HepG2 (cell line): ENCODE data around the gene ARAP1. TPM values are rescaled to one million over a fixed set of nuclear protein-coding genes. Genes with fewer than 3 reads are reported as not detected.

Source experiments
- AGO2 ChIP-seq: fragments of 200-400 bp; formaldehyde crosslinking; optimal IDR thresholded peaks from 2 replicates; pipeline ENCODE3; 2017; ENCODE audit warnings: mild to moderate bottlenecking, low read depth, low read length, moderate library complexity
- BORCS8-MEF2B ChIP-seq: sonication (generic); formaldehyde crosslinking; IDR thresholded peaks from 2 replicates; pipeline ENCODE4 v1.8.0; 2022; ENCODE audit warnings: mild to moderate bottlenecking, missing genetic modification reagents
- CEBPB ChIP-seq: IDR thresholded peaks from 2 replicates; pipeline ENCODE4 v1.6.1; 2011; ENCODE audit warnings: low read depth, low read length, improper control_type of control experiment, borderline replicate concordance
- ETV6 ChIP-seq: sonication (generic); formaldehyde crosslinking; conservative IDR thresholded peaks from 2 replicates; pipeline ENCODE4 v1.4.0; 2020; ENCODE audit warnings: missing genetic modification reagents
- HIVEP1 ChIP-seq: sonication (generic); formaldehyde crosslinking; IDR thresholded peaks from 2 replicates; pipeline ENCODE4 v1.4.0; 2020; ENCODE audit warnings: mild to moderate bottlenecking, missing genetic modification reagents
- HOXD1 ChIP-seq: sonication (generic); formaldehyde crosslinking; IDR thresholded peaks from 2 replicates; pipeline ENCODE4 v1.5.0; 2020; ENCODE audit warnings: missing genetic modification reagents
- JUN ChIP-seq: sonication (generic); formaldehyde crosslinking; IDR thresholded peaks from 2 replicates; pipeline ENCODE4 v1.4.0; 2020; ENCODE audit warnings: mild to moderate bottlenecking, missing genetic modification reagents
- MIER2 ChIP-seq: IDR thresholded peaks from 2 replicates; pipeline ENCODE4 v1.6.1; 2016; ENCODE audit warnings: missing biosample characterization, missing genetic modification reagents
- NFKB2 ChIP-seq: sonication (generic); formaldehyde crosslinking; IDR thresholded peaks from 2 replicates; pipeline ENCODE4 v1.4.0; 2020; ENCODE audit warnings: missing genetic modification reagents, borderline replicate concordance
- NKX3-1 ChIP-seq: sonication (generic); formaldehyde crosslinking; IDR thresholded peaks from 2 replicates; pipeline ENCODE4 v1.5.0; 2020; ENCODE audit warnings: missing genetic modification reagents
- NR2F2 ChIP-seq: IDR thresholded peaks from 2 replicates; pipeline ENCODE4 v1.6.1; 2012; ENCODE audit warnings: low read depth, inconsistent platforms, borderline replicate concordance
- SAP130 ChIP-seq: IDR thresholded peaks from 2 replicates; pipeline ENCODE4 v1.6.1; 2016; ENCODE audit warnings: low read depth
- SOX6 ChIP-seq, 2 experiments: fragments of 450-650 bp in 1 of 2; sonication (generic) in 1 of 2; formaldehyde crosslinking in 1 of 2; IDR thresholded peaks; 2 replicates each; pipeline versions ENCODE4 v1.4.0 to v1.6.1; 2017 to 2020; ENCODE audit warnings: antibody characterized with exemption in 1 of 2, mild to moderate bottlenecking in 1 of 2, missing genetic modification reagents in 1 of 2
- SPEN ChIP-seq: sonication (generic); formaldehyde crosslinking; IDR thresholded peaks from 2 replicates; pipeline ENCODE4 v1.5.1; 2020; ENCODE audit warnings: low read depth, mild to moderate bottlenecking, missing genetic modification reagents
- TBL1XR1 ChIP-seq: fragments of 150-350 bp; IDR thresholded peaks from 2 replicates; pipeline ENCODE4 v1.6.1; 2014; ENCODE audit warnings: borderline replicate concordance, low read length; ENCODE audit not compliant: partially characterized antibody
- ZNF253 ChIP-seq: sonication (generic); formaldehyde crosslinking; IDR thresholded peaks from 2 replicates; pipeline ENCODE4 v1.8.0; 2022; ENCODE audit warnings: mild to moderate bottlenecking, missing genetic modification reagents, borderline replicate concordance
- ZNF30 ChIP-seq: sonication (generic); formaldehyde crosslinking; IDR thresholded peaks from 2 replicates; pipeline ENCODE4 v1.5.0; 2020; ENCODE audit warnings: mild to moderate bottlenecking, missing genetic modification reagents
- polyA plus RNA-seq, 8 experiments: library from polyadenylated mRNA; depleted of rRNA in 3 of 8; stranded (reverse) in 7 of 8; unstranded in 1 of 8; fragments of >200 nt; fragmentation: Illumina TruSeq in 4 of 8; extraction: Trizol in 4 of 8; gene quantifications; 2 replicates each; pipeline versions ENCODE4 v1.2.1 to v1.2.3, GENCODE V29; 2011 to 2016; ENCODE audit warnings: low read depth in 4 of 8, missing spikeins in 1 of 8, mixed read lengths in 1 of 8; ENCODE audit not compliant: insufficient read depth in 1 of 8
- total RNA-seq, 5 experiments: library from RNA; depleted of rRNA; stranded (reverse); fragments of >200 nt; fragmentation: Illumina TruSeq; extraction: Trizol; gene quantifications; 2 replicates each; pipeline ENCODE4 v1.2.3, GENCODE V29; 2016; ENCODE audit warnings: low read depth in 1 of 5
- TF ChIP-seq, protein P1 (sequence below): sonication (generic); formaldehyde crosslinking; conservative IDR thresholded peaks from 2 replicates; pipeline ENCODE4 v1.4.0; 2020; ENCODE audit warnings: missing genetic modification reagents
- TF ChIP-seq, protein P2 (sequence below): sonication (generic); formaldehyde crosslinking; conservative IDR thresholded peaks from 2 replicates; pipeline ENCODE4 v1.5.0; 2020; ENCODE audit warnings: missing genetic modification reagents
- TF ChIP-seq, protein P3 (sequence below): sonication (generic); formaldehyde crosslinking; IDR thresholded peaks from 2 replicates; pipeline ENCODE4 v1.4.0; 2020; ENCODE audit warnings: missing genetic modification reagents
- TF ChIP-seq, protein P4 (sequence below): IDR thresholded peaks from 2 replicates; pipeline ENCODE4 v1.6.1; 2016

ARAP1 gene
- total and polyA plus RNA-seq, 2 of the 13 experiments (the other 11 are each of a cell fraction or from before 2014, with no cell fraction given) = 43.2 to 55.5 TPM

DNA sequence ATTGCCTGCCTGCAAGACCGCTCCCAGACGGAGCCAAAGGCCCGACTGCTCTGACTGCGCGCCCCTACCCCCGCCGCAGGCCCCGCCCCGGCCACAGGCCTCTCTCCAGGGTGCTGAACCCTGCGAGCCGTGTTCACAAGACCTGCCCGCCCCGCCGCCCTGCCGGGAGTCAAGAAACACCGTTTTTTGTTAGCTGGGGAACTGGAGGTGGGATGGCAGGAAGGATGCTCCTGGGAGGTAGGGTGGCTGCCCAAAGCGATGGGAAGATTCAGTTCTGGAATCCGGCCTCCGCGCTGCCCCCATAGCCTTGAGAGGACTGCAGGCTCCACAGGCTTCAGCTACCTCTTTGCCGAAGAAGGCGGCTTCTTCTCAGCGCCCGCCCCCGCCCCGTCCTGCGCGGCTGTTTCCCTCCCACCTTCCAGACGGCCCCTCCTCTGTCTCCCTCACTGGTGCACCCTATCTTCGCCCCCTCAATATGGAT lies 75.3 kb downstream of the ARAP1 start (continued):
- TF ChIP-seq SOX6 (IDR thresholded peaks at IDR 0.05) (no peak), SOX6 (CRISPR knock-in tag; IDR thresholded peaks at IDR 0.05) (no peak), NFKB2 (CRISPR knock-in tag) (peak; percentile 70; the same call in 1 of the 2 replicates), HIVEP1 (CRISPR knock-in tag) (no peak), ETV6 (CRISPR knock-in tag) (no peak), MIER2 (CRISPR knock-in tag) (peak; percentile 97), JUN (CRISPR knock-in tag) (no peak), HOXD1 (CRISPR knock-in tag) (0 out of 2 replicates have a peak, but pooled peaks have one; percentile 24), SAP130 (CRISPR knock-in tag) (peak; percentile 53), SPEN (CRISPR knock-in tag) (no peak), CEBPB (no peak), BORCS8-MEF2B (peak; percentile 72; the same call in 1 of the 2 replicates), ZNF30 (CRISPR knock-in tag) (0 out of 2 replicates have a peak, but pooled peaks have one; percentile 66), NKX3-1 (CRISPR knock-in tag) (peak; percentile 32; the same call in 1 of the 2 replicates), AGO2 (peak; percentile 91), ZNF253 (CRISPR knock-in tag) (no peak), NR2F2 (no peak), TBL1XR1 (no peak)
- TF ChIP-seq, protein P1, sequence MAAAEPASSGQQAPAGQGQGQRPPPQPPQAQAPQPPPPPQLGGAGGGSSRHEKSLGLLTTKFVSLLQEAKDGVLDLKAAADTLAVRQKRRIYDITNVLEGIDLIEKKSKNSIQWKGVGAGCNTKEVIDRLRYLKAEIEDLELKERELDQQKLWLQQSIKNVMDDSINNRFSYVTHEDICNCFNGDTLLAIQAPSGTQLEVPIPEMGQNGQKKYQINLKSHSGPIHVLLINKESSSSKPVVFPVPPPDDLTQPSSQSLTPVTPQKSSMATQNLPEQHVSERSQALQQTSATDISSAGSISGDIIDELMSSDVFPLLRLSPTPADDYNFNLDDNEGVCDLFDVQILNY (CRISPR knock-in tag) = 0 out of 2 replicates have a peak, but pooled peaks have one; percentile 26
- TF ChIP-seq, protein P2, sequence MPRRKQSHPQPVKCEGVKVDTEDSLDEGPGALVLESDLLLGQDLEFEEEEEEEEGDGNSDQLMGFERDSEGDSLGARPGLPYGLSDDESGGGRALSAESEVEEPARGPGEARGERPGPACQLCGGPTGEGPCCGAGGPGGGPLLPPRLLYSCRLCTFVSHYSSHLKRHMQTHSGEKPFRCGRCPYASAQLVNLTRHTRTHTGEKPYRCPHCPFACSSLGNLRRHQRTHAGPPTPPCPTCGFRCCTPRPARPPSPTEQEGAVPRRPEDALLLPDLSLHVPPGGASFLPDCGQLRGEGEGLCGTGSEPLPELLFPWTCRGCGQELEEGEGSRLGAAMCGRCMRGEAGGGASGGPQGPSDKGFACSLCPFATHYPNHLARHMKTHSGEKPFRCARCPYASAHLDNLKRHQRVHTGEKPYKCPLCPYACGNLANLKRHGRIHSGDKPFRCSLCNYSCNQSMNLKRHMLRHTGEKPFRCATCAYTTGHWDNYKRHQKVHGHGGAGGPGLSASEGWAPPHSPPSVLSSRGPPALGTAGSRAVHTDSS = no peak
- TF ChIP-seq, protein P3, sequence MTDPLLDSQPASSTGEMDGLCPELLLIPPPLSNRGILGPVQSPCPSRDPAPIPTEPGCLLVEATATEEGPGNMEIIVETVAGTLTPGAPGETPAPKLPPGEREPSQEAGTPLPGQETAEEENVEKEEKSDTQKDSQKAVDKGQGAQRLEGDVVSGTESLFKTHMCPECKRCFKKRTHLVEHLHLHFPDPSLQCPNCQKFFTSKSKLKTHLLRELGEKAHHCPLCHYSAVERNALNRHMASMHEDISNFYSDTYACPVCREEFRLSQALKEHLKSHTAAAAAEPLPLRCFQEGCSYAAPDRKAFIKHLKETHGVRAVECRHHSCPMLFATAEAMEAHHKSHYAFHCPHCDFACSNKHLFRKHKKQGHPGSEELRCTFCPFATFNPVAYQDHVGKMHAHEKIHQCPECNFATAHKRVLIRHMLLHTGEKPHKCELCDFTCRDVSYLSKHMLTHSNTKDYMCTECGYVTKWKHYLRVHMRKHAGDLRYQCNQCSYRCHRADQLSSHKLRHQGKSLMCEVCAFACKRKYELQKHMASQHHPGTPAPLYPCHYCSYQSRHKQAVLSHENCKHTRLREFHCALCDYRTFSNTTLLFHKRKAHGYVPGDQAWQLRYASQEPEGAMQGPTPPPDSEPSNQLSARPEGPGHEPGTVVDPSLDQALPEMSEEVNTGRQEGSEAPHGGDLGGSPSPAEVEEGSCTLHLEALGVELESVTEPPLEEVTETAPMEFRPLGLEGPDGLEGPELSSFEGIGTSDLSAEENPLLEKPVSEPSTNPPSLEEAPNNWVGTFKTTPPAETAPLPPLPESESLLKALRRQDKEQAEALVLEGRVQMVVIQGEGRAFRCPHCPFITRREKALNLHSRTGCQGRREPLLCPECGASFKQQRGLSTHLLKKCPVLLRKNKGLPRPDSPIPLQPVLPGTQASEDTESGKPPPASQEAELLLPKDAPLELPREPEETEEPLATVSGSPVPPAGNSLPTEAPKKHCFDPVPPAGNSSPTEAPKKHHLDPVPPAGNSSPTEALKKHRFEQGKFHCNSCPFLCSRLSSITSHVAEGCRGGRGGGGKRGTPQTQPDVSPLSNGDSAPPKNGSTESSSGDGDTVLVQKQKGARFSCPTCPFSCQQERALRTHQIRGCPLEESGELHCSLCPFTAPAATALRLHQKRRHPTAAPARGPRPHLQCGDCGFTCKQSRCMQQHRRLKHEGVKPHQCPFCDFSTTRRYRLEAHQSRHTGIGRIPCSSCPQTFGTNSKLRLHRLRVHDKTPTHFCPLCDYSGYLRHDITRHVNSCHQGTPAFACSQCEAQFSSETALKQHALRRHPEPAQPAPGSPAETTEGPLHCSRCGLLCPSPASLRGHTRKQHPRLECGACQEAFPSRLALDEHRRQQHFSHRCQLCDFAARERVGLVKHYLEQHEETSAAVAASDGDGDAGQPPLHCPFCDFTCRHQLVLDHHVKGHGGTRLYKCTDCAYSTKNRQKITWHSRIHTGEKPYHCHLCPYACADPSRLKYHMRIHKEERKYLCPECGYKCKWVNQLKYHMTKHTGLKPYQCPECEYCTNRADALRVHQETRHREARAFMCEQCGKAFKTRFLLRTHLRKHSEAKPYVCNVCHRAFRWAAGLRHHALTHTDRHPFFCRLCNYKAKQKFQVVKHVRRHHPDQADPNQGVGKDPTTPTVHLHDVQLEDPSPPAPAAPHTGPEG (CRISPR knock-in tag) = 0 out of 2 replicates have a peak, but pooled peaks have one; percentile 38
- TF ChIP-seq, protein P4, sequence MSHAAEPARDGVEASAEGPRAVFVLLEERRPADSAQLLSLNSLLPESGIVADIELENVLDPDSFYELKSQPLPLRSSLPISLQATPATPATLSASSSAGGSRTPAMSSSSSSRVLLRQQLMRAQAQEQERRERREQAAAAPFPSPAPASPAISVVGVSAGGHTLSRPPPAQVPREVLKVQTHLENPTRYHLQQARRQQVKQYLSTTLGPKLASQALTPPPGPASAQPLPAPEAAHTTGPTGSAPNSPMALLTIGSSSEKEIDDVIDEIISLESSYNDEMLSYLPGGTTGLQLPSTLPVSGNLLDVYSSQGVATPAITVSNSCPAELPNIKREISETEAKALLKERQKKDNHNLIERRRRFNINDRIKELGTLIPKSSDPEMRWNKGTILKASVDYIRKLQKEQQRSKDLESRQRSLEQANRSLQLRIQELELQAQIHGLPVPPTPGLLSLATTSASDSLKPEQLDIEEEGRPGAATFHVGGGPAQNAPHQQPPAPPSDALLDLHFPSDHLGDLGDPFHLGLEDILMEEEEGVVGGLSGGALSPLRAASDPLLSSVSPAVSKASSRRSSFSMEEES = peak; percentile 59; the same call in 1 of the 2 replicates
